RWPE1 (cell line): ENCODE results near the gene MTUS2.
A peak's percentile ranks its signal among the peaks of the same experiment; 100 is the strongest.

ENCODE experiments used
- CTCF ChIA-PET: fragments of 350-600 bp; sonication (Branson Sonifier 250); formaldehyde crosslinking; extraction: SDS; loops from one replicate; lab custom pipeline; 2021; lab: Yijun Ruan, JAX
- POLR2A ChIA-PET: fragments of 400-600 bp; formaldehyde crosslinking; extraction: SDS; loops from one replicate; lab custom pipeline; 2020; ENCODE audit warnings: antibody characterized with exemption; ENCODE audit not compliant: low non-redundant PET; lab: Yijun Ruan, JAX
- DNase-seq: peaks from one replicate; pipeline ENCODE4 v3.0.0; 2012; ENCODE audit warnings: low spot score
- H3K27ac ChIP-seq: fragments of 450-650 bp; 2 replicates; pipeline ENCODE4 v1.5.1; 2017
- TF ChIP-seq, protein P1 (sequence below): fragments of 450-650 bp; conservative IDR thresholded peaks from 2 replicates; pipeline ENCODE4 v1.5.1; 2017; ENCODE audit warnings: low read depth, mild to moderate bottlenecking

Gene MTUS2

DNA sequence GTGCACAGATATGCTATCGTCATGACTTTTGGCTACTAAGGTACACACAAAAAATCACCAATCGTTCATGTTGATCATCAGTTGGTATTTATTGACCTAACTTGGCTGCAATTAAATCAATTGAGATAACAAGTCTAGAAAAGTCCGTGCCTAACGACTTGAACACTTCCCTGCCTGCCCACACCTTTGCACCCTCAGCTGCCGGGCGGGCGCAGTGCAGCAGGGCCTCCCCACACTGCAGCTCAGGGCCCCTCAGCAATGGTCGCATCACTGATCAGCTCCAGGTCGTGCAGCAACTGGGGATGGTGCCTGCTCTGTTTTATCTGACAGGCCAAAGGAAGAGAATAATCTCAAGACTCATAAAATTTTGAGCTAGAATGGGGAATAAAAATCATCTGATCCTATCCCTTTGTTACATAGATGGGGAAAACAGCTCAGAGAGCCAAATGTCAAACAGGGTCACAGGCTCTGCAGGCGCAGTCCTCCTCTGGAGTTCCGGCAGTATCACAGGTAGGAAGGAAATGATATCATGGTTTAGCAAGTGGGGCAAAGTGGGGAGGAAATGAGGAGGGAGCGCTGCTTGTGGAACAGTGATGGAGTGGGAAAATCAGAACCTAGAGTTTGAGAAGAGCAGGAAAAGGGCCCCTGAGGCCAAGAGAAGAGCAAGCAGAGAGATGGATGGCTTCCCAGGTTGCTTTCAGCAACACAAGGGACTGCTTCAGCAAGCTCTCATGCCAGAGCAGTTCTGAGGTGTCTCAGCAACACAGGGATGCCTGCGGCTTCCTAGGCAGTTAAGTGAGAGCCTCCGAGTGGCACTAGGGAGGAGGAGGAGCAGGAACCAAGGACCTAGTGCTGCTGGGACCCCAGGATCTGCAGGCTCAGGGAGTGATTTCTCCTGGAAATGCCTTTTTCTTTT, 717.9 kb downstream of the MTUS2 start:
- ChIA-PET POLR2A (no interaction called here), CTCF (interaction anchor here (0.7 kb wide), 2 partner anchors 18 to 231 kb away, joined by 3 read pairs; no protein-coding TSS in a partner anchor)
- TF ChIP-seq, protein P1, sequence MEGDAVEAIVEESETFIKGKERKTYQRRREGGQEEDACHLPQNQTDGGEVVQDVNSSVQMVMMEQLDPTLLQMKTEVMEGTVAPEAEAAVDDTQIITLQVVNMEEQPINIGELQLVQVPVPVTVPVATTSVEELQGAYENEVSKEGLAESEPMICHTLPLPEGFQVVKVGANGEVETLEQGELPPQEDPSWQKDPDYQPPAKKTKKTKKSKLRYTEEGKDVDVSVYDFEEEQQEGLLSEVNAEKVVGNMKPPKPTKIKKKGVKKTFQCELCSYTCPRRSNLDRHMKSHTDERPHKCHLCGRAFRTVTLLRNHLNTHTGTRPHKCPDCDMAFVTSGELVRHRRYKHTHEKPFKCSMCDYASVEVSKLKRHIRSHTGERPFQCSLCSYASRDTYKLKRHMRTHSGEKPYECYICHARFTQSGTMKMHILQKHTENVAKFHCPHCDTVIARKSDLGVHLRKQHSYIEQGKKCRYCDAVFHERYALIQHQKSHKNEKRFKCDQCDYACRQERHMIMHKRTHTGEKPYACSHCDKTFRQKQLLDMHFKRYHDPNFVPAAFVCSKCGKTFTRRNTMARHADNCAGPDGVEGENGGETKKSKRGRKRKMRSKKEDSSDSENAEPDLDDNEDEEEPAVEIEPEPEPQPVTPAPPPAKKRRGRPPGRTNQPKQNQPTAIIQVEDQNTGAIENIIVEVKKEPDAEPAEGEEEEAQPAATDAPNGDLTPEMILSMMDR: no peak
- peak overlapping the region; percentile 24 for H3K27ac ChIP-seq
- DNase-seq: no peak

DNA sequence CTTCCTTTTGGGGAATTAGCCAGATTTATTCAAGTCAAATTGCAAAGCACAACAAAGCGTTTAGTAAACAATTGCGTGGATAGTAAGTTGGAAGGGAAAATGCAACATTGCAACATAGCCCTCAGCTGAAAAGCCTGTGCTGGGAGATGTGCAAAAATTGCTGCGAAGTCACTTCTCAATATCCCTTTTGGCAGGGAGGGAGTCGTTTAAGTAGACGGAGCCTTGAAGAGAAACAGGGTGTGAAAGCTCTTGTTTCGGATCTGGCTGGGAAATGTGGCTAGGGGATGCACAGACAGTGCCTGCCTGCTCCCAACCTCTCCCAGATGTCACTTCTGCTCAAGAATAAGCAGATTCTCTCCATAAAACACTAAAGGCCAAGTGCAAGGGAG, 718.5 kb downstream of the MTUS2 start:
- ChIA-PET POLR2A (no interaction called here), CTCF (interaction anchor here (0.7 kb wide), 1 partner anchor 17 kb away, joined by 3 read pairs; no protein-coding TSS in a partner anchor)
- TF ChIP-seq, protein P1: no peak
- no peak for DNase-seq
- H3K27ac ChIP-seq: peak overlapping the region; percentile 24

DNA sequence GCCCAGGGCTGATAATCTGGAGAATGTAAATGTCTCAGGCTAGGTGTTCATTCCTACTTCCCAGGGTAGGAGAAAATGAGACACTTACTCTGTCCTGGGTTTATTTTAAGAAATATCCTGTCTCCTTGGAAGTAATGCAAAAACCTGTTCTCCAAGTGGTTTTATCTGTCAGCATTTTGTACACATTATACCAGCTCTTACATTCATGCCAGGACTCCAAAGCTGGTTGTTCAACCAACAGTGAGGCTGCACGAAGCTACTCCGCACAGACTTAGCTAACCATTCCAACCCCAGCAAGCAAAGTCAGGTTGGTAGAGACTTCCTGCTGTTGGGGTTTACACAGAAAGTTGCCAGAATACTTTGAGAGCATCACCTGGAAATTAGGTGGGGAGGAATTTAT, 719.7 kb downstream of the MTUS2 start:
- TF ChIP-seq, protein P1: no peak
- H3K27ac ChIP-seq: no peak overlapping the region
- ChIA-PET CTCF (no interaction called here), POLR2A (no interaction called here)
- DNase-seq: no peak

DNA sequence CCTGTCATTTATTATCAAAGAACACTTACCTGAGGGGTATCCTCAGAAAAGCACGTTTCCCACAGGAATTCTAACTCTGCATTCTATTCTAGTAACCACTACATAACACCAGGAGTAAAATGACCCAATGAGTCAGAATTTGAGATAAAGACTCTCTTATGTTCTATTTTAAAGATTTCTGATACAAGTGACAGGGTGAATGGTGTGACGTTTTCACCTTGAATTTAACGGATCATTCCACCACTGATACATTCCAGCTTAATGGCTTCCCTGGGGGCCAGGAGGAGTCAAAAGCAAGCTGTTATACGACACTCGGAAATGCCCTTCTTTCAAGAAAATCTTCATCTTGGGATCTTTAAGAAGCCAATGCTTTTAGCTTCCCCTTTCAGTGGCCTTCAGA, 720.2 kb downstream of the MTUS2 start:
- CTCF ChIA-PET: no interaction called here
- POLR2A ChIA-PET: no interaction called here
- no peak for DNase-seq
- TF ChIP-seq, protein P1: no peak
- no peak overlapping the region for H3K27ac ChIP-seq

DNA sequence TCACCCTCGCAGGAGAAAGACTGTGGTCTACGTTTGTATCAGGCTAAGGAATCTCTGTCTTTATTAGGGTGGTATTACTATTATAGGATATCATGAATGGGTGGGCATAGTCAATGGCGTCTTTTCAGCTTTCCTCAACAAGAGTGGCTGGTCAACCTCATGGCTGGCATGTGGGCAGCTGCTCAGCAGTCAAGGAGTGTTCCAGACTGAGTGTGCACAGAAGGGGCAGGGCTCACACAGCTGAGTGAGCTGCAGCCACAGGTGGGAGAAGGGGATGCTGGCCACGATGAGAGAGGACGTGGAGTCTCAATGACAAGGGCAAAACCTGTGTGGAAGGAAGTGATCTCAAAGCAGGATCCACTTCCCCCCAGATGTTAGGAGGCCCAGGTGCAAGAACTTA, 720.7 kb downstream of the MTUS2 start:
- H3K27ac ChIP-seq: no peak overlapping the region
- CTCF ChIA-PET: no interaction called here
- TF ChIP-seq, protein P1: no peak
- POLR2A ChIA-PET: no interaction called here
- no peak for DNase-seq

DNA sequence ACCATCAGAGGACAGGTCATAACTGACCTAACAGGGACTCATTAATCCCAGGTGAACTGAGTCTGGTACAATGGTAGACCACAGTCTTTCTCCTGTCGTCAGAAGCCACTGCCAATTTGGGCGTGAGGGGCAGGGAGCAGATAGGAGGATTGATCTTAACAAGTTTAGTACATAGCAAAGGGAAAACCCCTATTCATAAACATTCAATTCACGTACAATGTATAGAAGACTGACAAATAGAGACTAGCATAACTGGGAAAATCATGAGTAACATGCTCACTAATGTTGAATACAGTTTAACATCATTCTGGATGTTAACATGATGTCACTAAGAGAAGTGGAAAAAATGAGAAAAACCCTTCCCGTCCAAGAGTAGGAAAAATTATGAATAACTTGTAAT, 721.3 kb downstream of the MTUS2 start:
- CTCF ChIA-PET: no interaction called here
- no peak overlapping the region for H3K27ac ChIP-seq
- POLR2A ChIA-PET: no interaction called here
- no peak for DNase-seq
- TF ChIP-seq, protein P1: no peak
